A549 treated with GW870086 at 1 μM for 4 hours (cell line): ENCODE measurements around the gene L3MBTL1. TPM values are rescaled to one million over a fixed set of nuclear protein-coding genes. Genes with fewer than 3 reads are reported as not detected.

Experiments used
- total RNA-seq: library from RNA; stranded (reverse); fragments of 200-300 nt; extraction: Qiagen RNA extraction; gene quantifications from 5 replicates; pipeline ENCODE4 v1.2.3, GENCODE V29; 2022; ENCODE audit warnings: low read depth

Gene L3MBTL1
- total RNA-seq = 0.89 to 1.1 TPM (median 1.1 TPM) in 5 replicates

GRCh38 chr20:43507150-43508080 lies at the start of gene L3MBTL1:
TSS of gene L3MBTL1 (plus strand) at chr20:43507697. CDS start at chr20:43513504, 5,807 bp downstream.

GRCh38 chr20:43558412-43559146 lies 51.1 kb downstream of the L3MBTL1 start, which contains the start of gene SGK2:
TSS of gene SGK2 (plus strand) at chr20:43559027. CDS start at chr20:43566496, 7,469 bp downstream.

GRCh38 chr20:43590392-43591303 lies 83.2 kb downstream of the L3MBTL1 start, which contains the start of gene IFT52:
TSS of gene IFT52 (plus strand) at chr20:43590937. CDS start at chr20:43594699, 3,762 bp downstream.

Other genes with a start within 250 kb of the L3MBTL1 start
- gene SRSF6, start 49.8 kb upstream of the L3MBTL1 start, total RNA-seq = 93.7 to 113 TPM (median 108 TPM) in 5 replicates
- gene SGK2, start 51.3 kb downstream of the L3MBTL1 start, total RNA-seq = 8.2 to 10.4 TPM (median 9.3 TPM) in 5 replicates
- 29.0 to 32.9 TPM (median 30.7 TPM) in 5 replicates for gene IFT52, start 83.2 kb downstream of the L3MBTL1 start, total RNA-seq
- 68.0 to 83.7 TPM (median 78.8 TPM) in 5 replicates for gene MYBL2, start 159.4 kb downstream of the L3MBTL1 start, total RNA-seq
- not detected in 5 replicates for gene GTSF1L, start 219.3 kb downstream of the L3MBTL1 start, total RNA-seq